ENCODE measurements around the gene MYH9. TPM values are rescaled to one million over a fixed set of nuclear protein-coding genes. Genes with fewer than 3 reads are reported as not detected.
"Not testable (repeated sequence)": the region's sequence is repeated elsewhere in the genome, so short reads cannot be mapped to it uniquely, and the experiment has no call there.

MYH9 gene
- total RNA-seq: 282 TPM
- long read RNA-seq, full-length matches to known transcripts: 18 of 285 reads
- long read RNA-seq, partial matches to known transcripts: 230 of 285 reads
- long read RNA-seq, other reads (novel, unspliced or antisense): 37 of 285 reads

DNA sequence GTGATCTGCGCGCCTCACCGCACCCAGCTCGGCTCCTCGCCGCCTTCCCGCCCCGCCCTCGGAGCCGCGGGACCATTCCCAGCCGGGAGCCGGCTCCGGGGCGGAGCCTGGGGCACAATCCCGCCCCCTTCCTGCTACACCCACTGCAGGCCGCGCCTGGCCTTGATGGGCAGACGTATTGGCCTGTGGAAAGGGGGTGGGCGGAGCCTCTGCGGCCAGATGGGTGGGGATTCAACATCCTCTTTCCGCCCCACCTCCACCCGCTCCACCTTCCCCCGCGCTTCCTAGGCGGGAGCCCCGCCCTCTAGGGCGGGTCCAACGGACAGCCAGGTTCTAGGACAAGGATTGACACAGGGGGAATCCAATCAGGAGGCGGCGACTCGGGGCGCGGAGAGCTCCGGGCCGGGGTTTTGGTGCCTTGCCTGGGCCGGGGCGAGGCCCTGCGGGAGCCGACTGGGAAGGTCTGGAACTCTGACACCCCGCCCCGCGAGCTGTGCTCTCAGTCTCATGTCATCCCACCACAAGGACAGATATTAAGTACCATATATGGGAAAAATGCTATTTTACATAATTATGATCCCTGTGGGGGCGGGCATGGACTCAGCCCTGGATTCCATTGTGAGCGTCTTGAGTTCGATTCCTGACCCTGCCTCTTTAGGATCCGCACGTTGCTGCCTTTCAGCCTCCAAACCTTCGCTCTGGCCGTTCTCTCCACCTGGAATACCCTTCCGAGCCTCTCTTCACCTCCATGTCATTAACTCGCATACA, at the start of gene MYH9:
Gene MYH9 (minus strand): TSS at position 9 of the 768 bp plus-strand sequence. CDS start 38,731 bp downstream, outside the sequence.
- intact Hi-C loops (cut with DNase I): loop anchor here (2.0 to 10.0 kb wide), 5 partner anchors 55 to 807 kb away; no protein-coding TSS in a partner anchor
- DNase-seq (ENCODE audit: low spot score): peak; percentile 100

DNA sequence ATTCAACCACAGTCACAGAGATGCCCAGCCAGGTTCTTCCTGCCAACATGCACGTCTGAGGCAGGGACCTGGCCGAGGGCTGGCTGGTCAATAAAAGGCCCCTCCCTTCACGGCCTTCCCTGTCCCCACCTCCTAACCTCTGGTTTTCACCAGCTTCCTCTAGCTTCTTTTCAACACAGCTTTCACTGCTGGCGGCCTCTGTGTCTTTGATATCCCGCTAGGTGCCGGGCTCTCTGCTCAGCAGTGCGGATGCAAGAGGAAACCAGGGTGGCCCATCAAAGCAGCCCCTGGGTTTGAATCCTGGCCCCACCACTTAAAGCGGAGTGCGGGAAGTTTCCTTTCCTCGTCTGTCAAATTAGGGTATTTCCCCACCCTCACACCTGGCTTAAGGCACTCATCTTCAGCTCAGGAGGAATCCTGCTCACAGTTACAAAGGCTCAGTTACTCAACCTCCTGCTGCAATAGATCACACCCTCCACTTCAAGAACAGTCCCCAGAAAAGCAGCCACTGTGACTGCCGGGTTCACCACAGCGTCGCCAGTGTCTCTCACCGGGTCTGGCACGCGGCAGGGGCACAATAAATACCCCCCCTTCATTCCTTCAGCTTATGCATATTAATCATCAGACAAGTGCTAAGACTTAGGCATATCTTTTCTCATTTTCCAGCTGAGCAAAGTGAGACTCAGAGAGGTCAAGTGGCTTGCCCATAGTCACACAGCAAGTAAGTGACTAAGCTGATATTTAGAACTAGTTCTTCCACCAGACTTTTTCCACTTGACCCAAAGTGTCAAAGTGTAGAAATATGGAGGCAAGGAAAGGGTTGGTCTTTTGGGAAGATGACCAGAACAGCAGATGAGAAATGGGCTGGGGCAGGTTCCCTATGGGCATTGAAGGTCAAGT, 48.0 kb upstream of the MYH9 start:
- DNase-seq (ENCODE audit: low spot score): no peak
- intact Hi-C loops (cut with DNase I): no loop called here

DNA sequence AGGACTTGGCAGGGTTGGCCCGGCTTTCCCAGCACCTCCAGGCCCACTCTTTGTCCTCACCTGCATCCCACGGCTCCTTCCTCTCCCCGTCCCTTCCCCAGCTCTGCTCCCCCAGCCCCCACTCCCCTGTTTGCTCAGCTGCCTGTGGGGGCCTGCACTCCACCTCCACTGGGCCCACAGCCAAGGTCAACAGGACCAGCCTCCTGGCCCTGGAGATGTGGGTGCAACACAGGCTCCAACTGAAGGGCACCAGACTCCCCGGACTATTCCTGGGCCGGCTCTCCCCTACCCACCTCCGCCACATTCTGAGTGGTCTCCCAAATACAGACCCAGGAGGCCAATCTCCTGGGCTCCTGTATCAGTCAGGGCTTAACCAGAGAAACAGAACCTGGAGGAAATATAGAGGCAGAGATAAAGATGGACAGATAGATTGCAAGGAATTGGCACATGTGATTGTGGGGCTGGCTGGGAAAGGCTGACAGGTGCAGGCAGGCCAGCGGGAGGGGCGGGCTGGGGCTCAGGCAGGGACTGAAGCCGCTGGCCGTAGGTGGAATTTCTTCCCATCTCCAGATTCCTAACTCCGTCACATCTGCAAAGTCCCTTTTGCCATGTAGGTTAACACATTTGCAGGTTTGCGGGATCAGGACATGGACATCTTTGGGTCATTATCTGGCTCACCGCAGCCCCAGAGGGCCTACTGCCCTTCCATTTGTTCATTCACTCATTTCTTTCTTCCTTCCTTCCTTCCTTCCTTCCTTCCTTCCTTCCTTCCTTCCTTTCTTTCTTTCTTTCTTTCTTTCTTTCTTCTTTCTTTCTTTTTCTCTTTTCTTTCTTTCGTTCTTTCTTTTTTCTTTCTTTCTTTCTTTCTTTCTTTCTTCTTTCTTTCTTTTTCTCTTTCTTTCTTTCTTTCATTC, 45.8 kb upstream of the MYH9 start:
- intact Hi-C loops (cut with DNase I): no loop called here
- no peak for DNase-seq (ENCODE audit: low spot score)

DNA sequence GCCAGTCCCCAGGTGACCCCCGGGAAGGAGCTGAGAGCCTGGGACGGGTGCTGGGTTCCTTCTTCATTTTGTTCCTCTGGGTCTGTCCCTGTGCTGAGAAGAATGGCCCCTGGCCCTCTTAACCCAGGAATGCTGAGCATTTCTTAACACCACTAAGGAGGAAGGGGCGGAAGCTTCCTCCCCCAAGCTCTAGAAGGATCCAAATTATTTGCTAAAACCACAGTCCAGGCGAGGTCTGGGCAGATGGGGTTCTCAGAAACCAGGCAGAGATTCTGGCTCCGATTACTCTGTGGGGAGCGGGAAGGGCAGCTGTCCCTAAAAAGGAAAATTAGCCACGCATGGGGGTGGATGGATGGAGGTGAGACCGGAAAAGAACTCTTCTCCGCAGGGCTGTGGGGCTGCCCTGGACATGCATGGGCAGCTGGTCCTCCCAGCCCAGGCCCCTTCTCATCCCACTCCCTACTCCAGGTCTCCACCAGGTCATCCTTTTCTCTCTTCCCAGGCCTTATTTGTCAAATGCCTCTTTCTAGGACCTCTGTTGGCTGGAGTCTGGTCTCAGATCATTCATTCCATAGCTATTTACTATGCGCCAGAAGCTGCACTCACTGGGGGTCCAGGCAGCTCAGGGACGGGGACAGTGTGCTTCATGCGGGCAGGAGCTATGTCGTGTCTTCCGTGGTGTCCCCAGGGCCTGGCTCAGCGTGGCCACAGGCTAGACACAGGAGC, 45.0 kb upstream of the MYH9 start:
- intact Hi-C loops (cut with DNase I): no loop called here
- no peak for DNase-seq (ENCODE audit: low spot score)

DNA sequence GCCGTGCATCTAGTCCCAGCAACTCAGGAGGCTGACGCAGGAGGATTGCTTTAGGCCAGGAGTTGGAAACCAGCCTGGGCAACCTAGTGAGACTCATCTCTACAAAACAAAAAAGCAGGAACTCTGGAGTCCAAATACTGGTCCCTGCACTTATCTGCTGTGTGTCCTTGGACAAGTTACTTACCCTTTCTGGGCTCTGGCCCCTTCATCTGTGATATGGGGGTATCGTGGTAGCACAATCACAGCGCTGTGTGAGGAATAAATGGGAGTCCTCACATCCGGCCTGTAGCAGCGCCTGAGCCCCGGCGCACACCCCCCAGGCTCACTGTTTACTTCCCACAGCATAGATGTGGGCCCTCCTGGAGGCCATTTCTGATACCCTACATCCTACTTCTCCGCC, 44.2 kb upstream of the MYH9 start:
- intact Hi-C loops (cut with DNase I): no loop called here
- DNase-seq (ENCODE audit: low spot score): no peak

DNA sequence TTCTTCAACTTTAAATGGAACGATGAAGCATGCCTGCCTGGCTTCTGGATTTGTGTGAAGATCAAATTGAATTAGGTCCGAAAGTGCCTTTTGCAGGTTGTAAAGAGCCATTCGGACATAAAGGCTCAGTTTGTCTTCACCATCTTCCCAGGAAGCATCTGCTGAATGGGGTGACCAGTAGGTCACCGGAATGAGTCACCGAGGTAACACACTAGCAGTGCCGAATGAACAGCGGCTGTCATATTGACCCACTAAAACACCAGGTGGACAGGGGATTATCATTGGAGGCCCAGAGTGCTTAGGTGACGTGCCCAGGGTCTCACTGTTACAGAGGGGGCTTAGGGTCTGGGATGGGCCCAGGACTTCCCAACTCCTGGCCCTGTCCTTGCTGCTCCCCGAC, 43.1 kb upstream of the MYH9 start:
- intact Hi-C loops (cut with DNase I): no loop called here
- no peak for DNase-seq (ENCODE audit: low spot score)

DNA sequence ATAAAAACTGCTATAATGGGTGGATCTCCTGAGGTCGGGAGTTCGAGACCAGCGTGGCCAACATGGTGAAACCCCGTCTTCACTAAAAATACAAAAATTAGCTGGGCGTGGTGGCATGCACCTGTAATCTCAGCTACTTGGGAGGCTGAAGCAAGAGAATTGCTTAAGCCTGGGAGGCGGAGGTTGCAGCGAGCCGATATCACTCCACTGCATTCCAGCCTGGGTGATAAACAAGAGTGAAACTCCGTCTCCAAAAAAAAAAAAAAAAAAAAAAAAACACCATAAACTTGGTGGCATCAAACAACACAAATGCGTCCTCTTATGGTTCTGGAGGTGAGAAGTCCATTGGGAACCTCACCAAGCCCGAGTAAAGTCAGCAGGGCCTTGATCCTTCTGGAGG, 40.2 kb upstream of the MYH9 start:
- intact Hi-C loops (cut with DNase I); DNase-seq (ENCODE audit: low spot score): not testable (repeated sequence)

DNA sequence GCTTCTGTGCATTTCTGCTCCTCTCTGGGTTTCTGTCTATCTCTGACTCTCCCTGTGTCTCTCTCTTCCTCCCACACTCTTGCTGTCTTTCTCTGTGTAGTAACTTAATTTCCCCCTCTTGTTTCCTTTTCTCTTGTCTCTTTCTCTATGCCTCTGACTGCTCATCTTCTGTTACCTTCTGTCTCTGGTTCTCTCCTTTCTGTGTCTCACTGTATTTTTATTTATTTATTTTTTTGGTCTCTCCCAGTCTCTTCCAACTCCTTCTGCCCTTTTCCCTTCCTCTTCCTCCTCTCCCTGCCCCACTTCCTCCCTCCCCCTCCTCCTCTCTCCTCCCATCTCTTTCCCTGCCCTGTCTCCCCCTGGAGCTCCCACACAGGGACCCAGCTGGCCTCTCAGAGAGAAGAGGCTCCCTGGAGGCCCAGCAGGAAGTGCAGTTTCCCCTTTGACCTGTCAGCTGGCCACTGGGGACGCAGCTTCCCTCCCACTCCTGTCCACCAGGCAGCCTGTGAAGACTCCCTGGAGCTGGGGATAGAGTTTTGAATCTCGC, 38.3 kb upstream of the MYH9 start:
- intact Hi-C loops (cut with DNase I): loop anchor here (1.0 kb wide), 1 partner anchor 23 kb away; no protein-coding TSS in a partner anchor
- DNase-seq (ENCODE audit: low spot score): no peak

DNA sequence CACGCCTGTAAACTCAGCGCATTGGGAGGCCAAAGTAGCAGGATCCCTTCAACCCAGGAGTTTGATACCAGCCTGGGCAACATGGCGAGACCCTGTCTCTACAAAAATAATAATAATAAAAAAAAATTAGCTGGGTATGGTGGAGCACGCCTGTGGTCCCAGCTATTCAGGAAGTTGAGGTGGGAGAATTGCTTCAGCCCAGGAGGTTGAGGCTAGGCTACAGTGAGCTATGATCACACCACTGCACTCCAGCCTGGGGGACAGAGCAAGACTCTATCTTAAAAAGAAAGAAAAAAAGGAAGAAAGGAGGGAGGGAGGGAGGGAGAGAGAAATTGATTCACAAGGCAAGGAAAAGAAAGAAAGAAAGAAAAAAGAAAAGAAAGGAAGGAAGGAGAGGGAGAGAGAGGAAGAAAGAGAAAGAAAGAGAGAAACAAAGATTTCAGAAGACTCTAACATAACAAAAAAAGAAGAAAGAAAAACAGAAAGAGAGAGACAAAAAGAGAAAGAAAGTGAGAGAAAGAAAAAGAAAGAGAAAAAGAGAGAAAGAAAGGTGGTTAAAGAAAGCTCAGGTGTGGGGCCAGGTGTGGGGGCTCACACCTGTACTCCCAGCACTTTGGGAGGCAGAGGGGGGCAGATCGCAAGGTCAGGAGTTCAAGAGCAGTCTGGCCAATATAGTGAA, 37.3 kb upstream of the MYH9 start:
- intact Hi-C loops (cut with DNase I): loop anchor here (1.0 kb wide), 1 partner anchor 24 kb away; no protein-coding TSS in a partner anchor
- DNase-seq (ENCODE audit: low spot score): no peak

DNA sequence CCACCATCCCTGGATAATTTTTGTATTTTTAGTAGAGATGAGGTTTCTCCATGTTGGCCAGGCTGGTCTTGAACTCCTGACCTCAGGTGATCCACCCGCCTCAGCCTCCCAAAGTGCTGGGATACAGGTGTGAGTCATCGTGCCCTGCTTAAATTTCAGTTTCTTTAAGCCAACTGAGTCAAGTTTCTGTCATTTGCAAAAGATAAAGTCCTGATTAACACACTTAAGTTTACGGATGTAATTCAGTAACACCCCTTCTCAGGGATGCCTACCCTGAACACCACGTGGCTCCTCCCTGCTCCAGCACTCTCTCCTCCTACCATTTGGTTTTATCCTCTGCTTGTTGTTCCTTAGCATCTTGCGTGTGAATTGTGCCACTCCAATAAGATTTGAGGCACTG, 36.7 kb upstream of the MYH9 start:
- DNase-seq (ENCODE audit: low spot score); intact Hi-C loops (cut with DNase I): not testable (repeated sequence)

DNA sequence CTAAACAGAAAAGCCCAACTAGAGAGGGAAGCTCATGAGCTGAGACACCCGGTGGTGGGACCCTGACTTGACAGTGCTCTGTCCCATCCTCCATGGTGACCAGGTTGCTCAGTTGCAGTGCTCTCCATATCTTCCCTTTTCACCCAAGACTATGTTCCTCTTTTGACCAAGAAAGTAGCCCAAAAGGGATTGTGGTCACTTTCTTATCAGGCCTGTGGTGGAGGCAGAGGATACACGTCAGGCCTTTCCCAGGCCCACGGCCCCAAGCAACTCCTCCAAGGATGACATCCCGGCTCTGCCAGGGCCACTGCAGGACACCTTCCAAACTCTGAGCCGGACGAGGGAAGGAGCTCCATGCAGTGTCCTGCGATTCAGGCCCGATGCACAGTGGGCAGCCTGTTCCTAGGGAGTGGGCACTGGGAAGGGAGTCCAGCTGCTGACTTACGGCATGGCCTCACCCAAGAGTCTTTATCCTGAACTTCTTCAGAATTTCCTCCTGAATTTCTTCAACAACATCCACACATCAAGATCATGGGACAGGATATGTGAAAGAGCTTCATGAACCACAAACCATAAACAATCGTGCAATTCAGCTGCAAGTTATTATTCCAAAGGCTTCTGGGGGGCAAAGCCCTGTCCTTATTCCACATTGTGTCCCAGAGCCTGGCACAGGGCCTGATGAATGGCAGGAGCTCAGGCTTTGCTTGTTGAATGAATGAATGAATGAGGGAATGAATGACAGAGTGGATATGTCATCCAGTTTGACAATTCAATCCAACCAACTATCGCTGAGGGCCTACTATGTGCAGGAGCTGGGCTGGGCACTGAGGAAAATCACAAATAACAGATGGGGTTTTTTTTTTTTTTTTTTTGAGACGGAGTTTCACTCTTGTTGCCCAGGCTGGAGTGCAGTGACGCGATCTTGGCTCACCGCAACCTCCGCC, 36.0 kb upstream of the MYH9 start:
- no peak for DNase-seq (ENCODE audit: low spot score)

DNA sequence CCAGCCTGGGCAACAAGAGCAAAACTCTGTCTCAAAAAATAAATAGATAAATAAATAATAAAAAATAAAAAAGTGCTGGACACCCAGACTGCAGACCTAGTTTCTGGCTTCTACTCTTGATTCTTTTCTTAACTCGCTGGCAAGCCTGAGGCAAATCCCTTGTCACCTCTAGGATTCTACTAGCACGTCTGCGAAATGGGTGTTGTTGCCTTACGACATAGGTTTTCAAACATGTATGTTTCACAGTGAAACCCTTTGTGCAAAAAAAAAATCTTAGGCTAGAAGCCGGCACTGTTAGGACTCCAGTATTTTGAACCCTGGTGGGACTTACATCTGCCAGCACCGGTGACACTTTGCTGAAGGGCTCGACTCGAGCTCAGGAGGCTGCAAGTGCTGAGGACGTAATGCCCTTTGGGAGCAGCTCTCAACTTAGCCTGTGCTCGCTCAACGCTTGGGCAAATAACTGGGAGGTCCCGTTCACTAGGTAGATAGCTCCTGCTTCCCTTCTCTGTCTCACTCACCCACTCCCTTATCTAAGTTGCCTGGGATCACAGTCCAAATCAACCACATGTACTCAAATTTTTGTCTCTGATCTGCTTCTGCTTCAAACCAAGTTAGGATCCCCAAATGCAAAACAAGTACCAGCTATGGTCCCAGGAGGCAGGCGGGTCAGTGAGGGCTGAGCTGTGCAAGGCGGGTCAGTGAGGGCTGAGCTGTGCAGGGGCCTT, 34.7 kb upstream of the MYH9 start:
- intact Hi-C loops (cut with DNase I): no loop called here
- no peak for DNase-seq (ENCODE audit: low spot score)

More for the DNA sequence above, 36.0 kb upstream of the MYH9 start:
- intact Hi-C loops (cut with DNase I): no loop called here

DNA sequence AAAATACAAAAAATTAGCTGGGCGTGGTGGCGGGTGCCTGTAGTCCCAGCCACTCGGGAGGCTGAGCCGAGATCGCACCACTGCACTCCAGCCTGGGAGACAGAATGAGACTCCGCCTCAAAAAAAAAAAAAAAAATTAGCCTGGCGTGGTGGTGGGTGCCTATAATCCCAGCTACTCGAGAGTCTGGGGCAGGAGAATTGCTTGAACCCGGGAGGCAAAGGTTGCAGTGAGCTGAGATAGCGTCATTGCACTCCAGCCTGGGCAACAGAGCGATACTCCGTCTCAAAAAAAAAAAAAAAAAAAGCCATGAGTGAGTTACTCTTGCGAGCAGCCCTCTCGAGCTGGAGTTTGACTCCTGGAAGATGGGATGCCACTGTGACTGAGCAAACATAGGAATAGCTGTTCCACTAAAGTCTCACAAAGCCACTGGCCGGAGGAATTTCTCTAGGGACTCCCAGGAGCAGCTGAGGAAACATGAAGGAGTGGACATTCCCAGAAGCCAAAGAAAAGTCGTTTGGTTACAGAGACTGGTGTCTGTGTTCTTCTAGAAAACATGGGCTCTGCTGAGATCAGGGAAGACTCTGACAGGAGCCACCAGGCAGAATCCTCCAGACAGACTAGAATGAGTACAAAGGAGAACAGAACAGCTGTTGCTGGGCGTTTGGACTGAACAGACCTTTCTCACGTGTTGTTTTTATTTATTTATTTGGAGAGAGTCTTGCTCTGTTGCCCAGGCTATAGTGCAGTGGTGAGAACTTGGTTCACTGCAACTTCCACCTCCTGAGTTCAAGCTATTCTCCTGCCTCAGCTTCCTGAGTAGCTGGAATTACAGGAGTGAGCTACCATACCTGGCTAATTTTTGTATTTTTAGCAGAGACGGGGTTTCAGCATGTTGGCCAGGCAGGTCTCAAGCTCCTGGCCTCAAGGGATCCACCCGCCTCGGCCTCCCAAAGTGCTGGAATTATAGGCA, 32.4 kb upstream of the MYH9 start:
- intact Hi-C loops (cut with DNase I): no loop called here
- DNase-seq (ENCODE audit: low spot score): no peak

DNA sequence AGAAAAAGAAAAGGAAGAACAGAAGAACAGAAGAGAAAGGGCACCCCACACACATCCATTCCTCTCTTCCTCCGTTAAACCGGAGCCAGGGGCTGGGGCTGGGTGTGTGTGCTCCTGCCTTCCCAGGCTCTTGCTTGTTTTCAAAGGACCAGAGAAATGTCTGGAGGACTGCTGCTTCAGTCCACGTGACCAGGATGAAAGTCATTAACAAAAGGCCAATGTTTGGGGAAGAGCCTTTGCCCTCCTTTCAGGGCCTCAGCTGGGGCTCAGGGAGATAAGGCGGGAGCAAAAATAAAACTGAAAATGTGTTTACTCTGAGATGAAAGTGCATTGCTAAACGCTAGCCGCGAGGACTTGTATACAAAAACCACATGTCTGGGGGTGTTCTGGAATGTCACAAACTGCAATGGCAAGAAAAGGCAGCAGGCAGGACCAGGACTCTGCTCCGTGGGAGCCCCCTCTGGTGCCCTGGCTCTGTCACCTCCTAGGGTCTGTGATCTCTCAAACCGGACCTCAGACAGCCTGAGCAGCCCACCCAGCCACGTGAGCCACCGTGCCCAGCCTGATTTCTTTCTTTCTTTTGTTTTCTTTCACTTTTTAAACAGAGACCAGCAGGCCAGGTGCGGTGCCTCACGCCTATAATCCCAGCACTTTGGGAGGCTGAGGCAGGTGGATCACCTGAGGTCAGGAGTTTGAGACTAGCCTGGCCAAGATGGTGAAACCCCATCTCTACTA, 31.6 kb upstream of the MYH9 start:
- DNase-seq (ENCODE audit: low spot score): no peak
- intact Hi-C loops (cut with DNase I): no loop called here

Data from cardiac septum (tissue), 1 donor.